Mononuclear cell (primary cell): ENCODE measurements around the gene EXOC4. TPM values are rescaled to one million over a fixed set of nuclear protein-coding genes. Genes with fewer than 3 reads are reported as not detected.

Source experiments
- H3K27me3 ChIP-seq: 2 replicates; pipeline ENCODE4 v1.6.0; 2011; ENCODE audit warnings: low read length, control low read depth; ENCODE audit not compliant: insufficient read depth
- H3K4me1 ChIP-seq: 2 replicates; pipeline ENCODE4 v1.5.1; 2011; ENCODE audit warnings: mild to moderate bottlenecking, low read length, control low read depth; ENCODE audit not compliant: insufficient read depth
- H3K4me3 ChIP-seq: 2 replicates; pipeline ENCODE4 v1.5.1; 2011; ENCODE audit warnings: mild to moderate bottlenecking, low read length, moderate library complexity
- H3K9me3 ChIP-seq: 2 replicates; pipeline ENCODE4 v1.5.1; 2011; ENCODE audit warnings: low read depth, mild to moderate bottlenecking, control low read depth, low read length
- total RNA-seq: library from RNA; depleted of rRNA; stranded (reverse); fragments of >200 nt; gene quantifications from one replicate; pipeline ENCODE4 v1.2.3, GENCODE V29; 2012

EXOC4 gene
- total RNA-seq, 1 donor, result 106 TPM

DNA sequence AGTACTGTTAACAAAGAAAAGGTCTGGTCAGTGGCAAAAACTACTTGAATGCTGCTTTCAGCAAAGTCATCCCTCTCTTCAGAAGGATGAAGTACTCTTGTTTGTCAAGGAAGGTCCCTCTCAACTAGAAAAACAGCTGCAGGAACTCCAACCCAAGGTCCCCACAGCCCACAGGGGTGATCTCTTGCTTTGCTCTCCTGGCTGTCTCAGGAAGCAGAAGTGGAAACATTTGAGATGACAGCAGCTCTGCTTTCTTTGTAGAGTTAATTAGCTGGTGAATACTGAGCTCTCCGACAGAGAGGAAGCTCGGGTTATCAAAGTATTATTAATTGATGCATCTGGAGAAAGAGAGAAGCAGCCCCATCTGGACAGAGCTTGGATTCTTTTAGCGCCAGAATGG, 848.8 kb downstream of the EXOC4 start:
- no peaks in the 10 kb centered on the region for H3K4me1 ChIP-seq

DNA sequence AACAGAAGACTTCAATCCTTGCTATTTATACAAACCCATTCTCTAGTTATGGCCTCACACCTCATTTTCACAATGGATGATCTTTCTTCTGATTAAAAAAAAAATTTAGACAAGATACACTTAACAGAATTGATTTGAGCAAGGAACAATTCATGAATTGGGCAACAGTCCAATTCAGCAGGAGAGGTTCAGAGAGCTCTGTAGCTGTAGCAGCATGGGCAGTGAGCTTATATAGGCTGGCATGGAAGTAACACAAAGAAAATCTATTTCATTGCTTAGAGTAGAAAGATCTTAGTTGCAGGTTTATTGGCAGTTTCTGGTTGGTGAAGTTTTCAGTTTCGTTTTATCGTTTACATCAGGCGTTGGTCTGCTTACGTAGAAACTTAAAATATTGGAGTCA, 851.3 kb downstream of the EXOC4 start:
- no peaks in the 10 kb centered on the region for H3K27me3 ChIP-seq
- H3K4me1 ChIP-seq, result no peaks in the 10 kb centered on the region
- H3K4me3 ChIP-seq, result no peak overlapping the region
- H3K9me3 ChIP-seq, result no peaks in the 10 kb centered on the region

More for the DNA sequence above, 848.8 kb downstream of the EXOC4 start:
- no peak overlapping the region for H3K4me3 ChIP-seq
- H3K9me3 ChIP-seq, result no peaks in the 10 kb centered on the region
- no peaks in the 10 kb centered on the region for H3K27me3 ChIP-seq

GRCh38 chr7:134105841-134106240, 853.0 kb downstream of the EXOC4 start:
- Histone ChIP-seq H3K4me3 (no peak overlapping the region), H3K27me3 (no peaks in the 10 kb centered on the region), H3K4me1 (no peaks in the 10 kb centered on the region), H3K9me3 (no peaks in the 10 kb centered on the region)

DNA sequence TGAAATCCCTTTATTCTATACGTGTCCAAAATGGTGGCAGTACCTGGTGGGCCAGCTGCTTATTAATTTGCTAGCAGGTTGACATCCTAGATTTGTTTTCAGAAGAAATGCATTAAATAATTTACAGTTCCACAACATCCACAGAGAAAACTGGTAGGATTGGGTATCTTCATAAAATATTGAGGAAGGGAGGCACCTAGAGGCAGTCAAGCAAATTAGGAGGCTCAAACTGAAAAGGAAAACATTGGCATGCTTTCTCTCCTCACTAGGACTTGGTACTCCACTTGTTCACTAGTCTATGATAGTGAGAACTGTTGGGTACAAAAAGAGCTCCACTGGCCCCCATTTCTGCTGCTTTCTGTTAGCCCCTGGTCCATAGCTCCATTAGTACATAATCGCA, 855.9 kb downstream of the EXOC4 start:
- no peaks in the 10 kb centered on the region for H3K27me3 ChIP-seq
- H3K4me1 ChIP-seq, result no peaks in the 10 kb centered on the region
- no peak overlapping the region for H3K4me3 ChIP-seq
- no peaks in the 10 kb centered on the region for H3K9me3 ChIP-seq

DNA sequence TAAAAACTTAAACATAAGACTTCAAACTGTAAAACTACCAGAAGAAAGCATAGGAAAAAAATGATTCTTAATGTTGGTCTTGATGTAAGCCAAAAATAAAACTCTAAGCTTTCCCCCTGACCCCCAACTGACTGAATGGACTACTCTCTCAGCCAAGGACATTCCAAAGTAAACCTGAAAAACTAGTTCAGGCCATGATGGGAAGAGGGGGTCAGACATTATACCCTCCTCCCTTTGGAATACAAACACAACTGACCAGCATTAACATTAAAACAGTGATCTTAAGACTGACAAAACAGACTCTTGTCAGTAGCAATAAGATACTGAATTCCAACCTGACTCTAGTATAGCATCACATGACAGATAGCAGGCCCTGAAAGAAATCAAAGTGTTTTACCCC, 860.8 kb downstream of the EXOC4 start:
- no peaks in the 10 kb centered on the region for H3K27me3 ChIP-seq
- H3K4me3 ChIP-seq, result no peak overlapping the region
- no peaks in the 10 kb centered on the region for H3K9me3 ChIP-seq
- no peaks in the 10 kb centered on the region for H3K4me1 ChIP-seq

DNA sequence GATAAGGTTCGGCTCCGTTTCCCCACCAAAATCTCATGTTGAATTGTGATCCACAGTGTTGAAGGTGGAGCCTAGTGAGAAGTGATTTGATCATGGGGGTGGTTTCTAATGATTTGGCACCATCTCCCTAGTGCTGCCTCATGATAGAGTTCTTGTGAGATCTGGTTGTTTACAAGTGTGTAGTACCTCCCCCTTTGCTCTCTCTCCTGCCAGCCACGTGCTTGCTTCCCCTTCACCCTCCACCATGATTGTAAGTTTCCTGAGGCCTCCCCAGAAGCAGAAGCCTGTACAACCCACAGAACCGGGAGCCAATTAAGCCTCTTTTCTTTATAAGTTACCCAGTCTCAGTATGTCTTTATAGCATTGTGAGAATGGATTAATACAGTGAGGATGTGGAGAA, 862.1 kb downstream of the EXOC4 start:
- H3K27me3 ChIP-seq, result no peaks in the 10 kb centered on the region
- H3K4me1 ChIP-seq, result no peaks in the 10 kb centered on the region
- no peaks in the 10 kb centered on the region for H3K9me3 ChIP-seq
- H3K4me3 ChIP-seq, result no peak overlapping the region

Other genes with a start within 250 kb of the EXOC4 start
- 31.1 TPM for gene CHCHD3, start 171.0 kb upstream of the EXOC4 start, total RNA-seq